GM13977 (cell line): Measurements from ENCODE around the gene APC2.
A peak's percentile ranks its signal among the peaks of the same experiment; 100 is the strongest.

Experiments
- DNase-seq: peaks from one replicate; pipeline ENCODE4 v3.0.0; 2012; ENCODE audit warnings: low spot score
- CTCF ChIP-seq: IDR thresholded peaks from 2 replicates; pipeline ENCODE4 v1.5.1; 2012; ENCODE audit warnings: mild to moderate bottlenecking, control low read depth; ENCODE audit not compliant: insufficient read depth; ENCODE audit errors: extremely low read depth, missing control alignments
- in situ Hi-C: fragments of 300-500 bp; cut with MboI; formaldehyde crosslinking; loops from one replicate; pipeline ENCODE4 v1.12.0; 2022; ENCODE audit warnings: low sequenced_read_pairs, low pct_unique_long_range_greater_than_20kb, mixed read lengths, inconsistent platforms; ENCODE audit not compliant: unreplicated experiment

Gene APC2

GRCh38 chr19:1406774-1407527, 43.0 kb upstream of the APC2 start:
- DNase-seq, result peak; percentile 100
- in situ Hi-C loops, result no loop called here
- TF ChIP-seq CTCF, result peak; percentile 47

- no peak for TF ChIP-seq CTCF
- in situ Hi-C loops, result no loop called here
- peak; percentile 82 for DNase-seq
Measured at GRCh38 chr19:1407528-1408299, 42.2 kb upstream of the APC2 start, which contains the start of gene DAZAP1. Gene DAZAP1, plus strand, starts transcription at chr19:1407586. Its CDS starts 188 bp downstream, at chr19:1407774.

- DNase-seq, result peak; percentile 72
- no peak for TF ChIP-seq CTCF
- in situ Hi-C loops, result no loop called here
Measured at GRCh38 chr19:1408300-1409203, 41.4 kb upstream of the APC2 start.

- in situ Hi-C loops, result no loop called here
Measured at GRCh38 chr19:1409204-1410005, 40.5 kb upstream of the APC2 start.

GRCh38 chr19:1410136-1410786, 39.7 kb upstream of the APC2 start:
- no peak for DNase-seq
- in situ Hi-C loops, result no loop called here
- TF ChIP-seq CTCF, result no peak

More at GRCh38 chr19:1409204-1410005, 40.5 kb upstream of the APC2 start:
- DNase-seq, result no peak
- no peak for TF ChIP-seq CTCF
